Measurements from ENCODE around the gene FHOD1. TPM values are rescaled to one million over a fixed set of nuclear protein-coding genes. Genes with fewer than 3 reads are reported as not detected.

Gene FHOD1
- total and polyA plus RNA-seq, 10 of the 15 experiments (the other 5 are each of a cell fraction or from before 2014, with no cell fraction given), result 8.9 to 65.7 (median 18.1) TPM

GRCh38 chr16:67199808-67200198 is 47.5 kb downstream of the FHOD1 start (continued):
- TF ChIP-seq ZNF687 (IDR thresholded peaks at IDR 0.05), result no peak

GRCh38 chr16:67199011-67199807 is 48.1 kb downstream of the FHOD1 start, which contains the start of gene ELMO3:
Gene ELMO3, plus strand, starts transcription at chr16:67199131. Its CDS starts 196 bp downstream, at chr16:67199327.
- Histone ChIP-seq H3K4me3 (no peak within 1 kb of the TSS), H3K9me3 (replicated peaks; ENCODE audit: control insufficient read depth, insufficient read depth, low read length) (no peaks in the 10 kb centered on the region), H3K4me2 (ENCODE audit: control insufficient read depth, insufficient read depth) (no peak within 1 kb of the TSS), H2AFZ (ENCODE audit: control insufficient read depth, low read depth, low read length) (no peak within 1 kb of the TSS), H4K20me1 (ENCODE audit: control insufficient read depth, insufficient read depth) (peaks cover 7% of the 10 kb centered on the region; the same call in 1 of the 2 replicates), H3K27ac (ENCODE audit: control insufficient read depth, insufficient read depth) (no peak within 1 kb of the TSS), H3K36me3 (ENCODE audit: control insufficient read depth in 2 of 2, insufficient read depth in 2 of 2, low read length in 1 of 2) (peaks cover 22 to 56% of the 10 kb centered on the region in 2 experiments), H3K27me3 (replicated peaks in 1 of 2; ENCODE audit: control insufficient read depth in 2 of 2, insufficient read depth in 2 of 2, low read length in 1 of 2) (no peaks in the 10 kb centered on the region), H3K4me1 (ENCODE audit: control insufficient read depth, insufficient read depth, low read length) (no peaks in the 10 kb centered on the region), H3K9ac (ENCODE audit: control insufficient read depth, insufficient read depth, low read length) (no peak within 1 kb of the TSS), H3K79me2 (ENCODE audit: control insufficient read depth, insufficient read depth, low read length) (peaks cover under 1% of the 10 kb centered on the region; the same call in 1 of the 2 replicates)
- peak; percentile 70; the same call in 1 of the 2 replicates for TF ChIP-seq POLR2A (IDR thresholded peaks at IDR 0.05; ENCODE audit: low read depth, low read length)
- peak; percentile 74 for TF ChIP-seq BCL3 (IDR thresholded peaks at IDR 0.05; ENCODE audit: borderline replicate concordance, insufficient read depth, low read depth, low read length, poor library complexity, severe bottlenecking)
- no peak for TF ChIP-seq IRF5 (IDR thresholded peaks at IDR 0.05; ENCODE audit: borderline replicate concordance)
- ChIA-PET POLR2A (no interaction called here), CTCF (interaction anchor here (1.2 to 2.0 kb wide), 3 partner anchors 28 to 48 kb away, joined by 3 to 13 read pairs (median 8); partner anchors contain the start of genes FHOD1 and TMEM208), RAD21 (ENCODE audit: unreplicated experiment) (no interaction called here), SMC1A (ENCODE audit: uncharacterized antibody, unreplicated experiment) (interaction anchor here (1.2 kb wide), 1 partner anchor 27 kb away, joined by 4 read pairs; the partner anchor contains the start of gene TMEM208)
- ATAC-seq, result no peak
- in situ Hi-C loops (cut with MboI), result no loop called here
- no peak for FAIRE-seq
- 87% methylated on average over 31 of the region's 61 CpGs for WGBS (ENCODE audit: insufficient coverage, insufficient replicate concordance, low lambda C conversion rate, missing lambda C conversion rate)
- DNase-seq (ENCODE audit: low read depth, low spot score), result no peak
- intact Hi-C loops (cut with micrococcal nuclease; ENCODE audit: unreplicated experiment), result no loop called here
- no TSS peak for BruUV-seq (replicated peaks)

Measured in GM12878 (cell line).